ENCODE results near the gene FADS3.

DNA sequence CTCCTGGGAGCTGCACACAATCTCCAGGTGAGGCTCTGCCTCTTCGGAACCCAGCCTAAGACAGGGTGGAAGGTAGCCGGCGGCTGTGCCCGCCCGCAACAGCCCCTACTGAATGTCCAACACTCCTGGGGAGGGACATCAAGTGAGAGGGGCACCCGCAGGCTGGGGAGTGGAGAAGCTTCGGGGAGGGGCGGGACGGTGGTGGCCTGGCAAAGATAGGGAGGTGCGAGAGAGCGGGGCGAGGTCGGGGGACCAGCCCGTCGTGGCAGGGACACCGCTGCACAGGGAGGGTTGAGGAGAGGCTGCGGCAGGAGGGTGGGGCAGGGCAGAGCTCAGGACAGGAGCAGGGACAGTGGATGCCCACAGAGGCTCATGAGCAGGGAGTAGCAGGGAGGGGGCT, 8.9 kb upstream of the FADS3 start:
- TF ChIP-seq, protein P1, sequence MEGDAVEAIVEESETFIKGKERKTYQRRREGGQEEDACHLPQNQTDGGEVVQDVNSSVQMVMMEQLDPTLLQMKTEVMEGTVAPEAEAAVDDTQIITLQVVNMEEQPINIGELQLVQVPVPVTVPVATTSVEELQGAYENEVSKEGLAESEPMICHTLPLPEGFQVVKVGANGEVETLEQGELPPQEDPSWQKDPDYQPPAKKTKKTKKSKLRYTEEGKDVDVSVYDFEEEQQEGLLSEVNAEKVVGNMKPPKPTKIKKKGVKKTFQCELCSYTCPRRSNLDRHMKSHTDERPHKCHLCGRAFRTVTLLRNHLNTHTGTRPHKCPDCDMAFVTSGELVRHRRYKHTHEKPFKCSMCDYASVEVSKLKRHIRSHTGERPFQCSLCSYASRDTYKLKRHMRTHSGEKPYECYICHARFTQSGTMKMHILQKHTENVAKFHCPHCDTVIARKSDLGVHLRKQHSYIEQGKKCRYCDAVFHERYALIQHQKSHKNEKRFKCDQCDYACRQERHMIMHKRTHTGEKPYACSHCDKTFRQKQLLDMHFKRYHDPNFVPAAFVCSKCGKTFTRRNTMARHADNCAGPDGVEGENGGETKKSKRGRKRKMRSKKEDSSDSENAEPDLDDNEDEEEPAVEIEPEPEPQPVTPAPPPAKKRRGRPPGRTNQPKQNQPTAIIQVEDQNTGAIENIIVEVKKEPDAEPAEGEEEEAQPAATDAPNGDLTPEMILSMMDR (conservative IDR thresholded peaks at IDR 0.05 in 1 of 2, IDR thresholded peaks at IDR 0.05 in 1 of 2; ENCODE audit: extremely low read depth in 1 of 2, insufficient read depth in 1 of 2, low read depth in 1 of 2, low read length in 2 of 2), result no peak
- no peak for TF ChIP-seq EZH2 (IDR thresholded peaks at IDR 0.05; ENCODE audit: borderline replicate concordance, low read length)
